HCT116 (cell line): ENCODE data around the gene SHISA6. TPM values are rescaled to one million over a fixed set of nuclear protein-coding genes. Genes with fewer than 3 reads are reported as not detected.

ENCODE experiments used
- ATAC-seq: fragments of 200-7000 bp; cut with Tn5 transposase; 2 replicates; pipeline ENCODE4 v1.9.1; 2020; ENCODE audit warnings: mild to moderate bottlenecking, moderate library complexity
- BruUV-seq: library from RNA; stranded (reverse); fragments of 400-500 nt; replicated peaks from 2 replicates; lab custom pipeline; 2021; lab: Mats Ljungman, UMichigan
- CTCF ChIA-PET: fragments of 300-600 bp; sonication (Branson Sonifier 250); formaldehyde crosslinking; loops from one replicate; lab custom pipeline; 2021; ENCODE audit warnings: antibody characterized with exemption; lab: Charles Lee
- POLR2A ChIA-PET: fragments of 300-600, 350-600 bp; sonication (Branson Sonifier 250); formaldehyde crosslinking; loops from one replicate; lab custom pipeline; 2021; ENCODE audit warnings: antibody characterized with exemption; lab: Charles Lee
- RAD21 ChIA-PET, 2 experiments: fragments of 300-600 bp; sonication (Branson Sonifier 250); formaldehyde crosslinking; loops; one replicate each; lab custom pipeline; 2023; ENCODE audit warnings: low total read pairs in 2 of 2; ENCODE audit not compliant: uncharacterized antibody in 2 of 2, unreplicated experiment in 2 of 2, low non-redundant PET in 1 of 2; lab: Charles Lee
- DNase-seq: peaks from one replicate; pipeline ENCODE4 v3.0.0-alpha.2; 2010; ENCODE audit warnings: low read depth, low spot score
- H2AFZ ChIP-seq: fragments of 200-600 bp; shearing (Covaris generic), sonication (generic); 2 replicates; pipeline ENCODE4 v1.6.1; 2017; ENCODE audit warnings: low read depth, mixed run types, mixed read lengths, antibody characterized with exemption, low read length; ENCODE audit not compliant: poor library complexity, severe bottlenecking
- H3K27ac ChIP-seq: 2 replicates; pipeline ENCODE4 v1.5.1; 2012; ENCODE audit warnings: low read depth, low read length
- H3K27me3 ChIP-seq: fragments of 200-600 bp; sonication (generic); 2 replicates; pipeline ENCODE4 v1.6.1; 2016; ENCODE audit warnings: mixed run types, low read length, mixed read lengths; ENCODE audit not compliant: insufficient read depth
- H3K36me3 ChIP-seq, 2 experiments: fragments of 200-500 bp in 1 of 2; fragments of 200-600 bp in 1 of 2; sonication (Bioruptor generic) in 1 of 2; sonication (generic) in 1 of 2; 2 replicates each; pipeline versions ENCODE4 v1.5.1 to v1.6.1; 2014 to 2016; ENCODE audit warnings: low read length in 2 of 2, inconsistent platforms in 1 of 2, mixed read lengths in 1 of 2, mixed run types in 1 of 2; ENCODE audit not compliant: insufficient read depth in 2 of 2, control insufficient read depth in 1 of 2
- H3K4me1 ChIP-seq, 2 experiments: fragments of 200-600 bp in 1 of 2; sonication (generic) in 1 of 2; 2 replicates each; pipeline versions ENCODE4 v1.5.1 to v1.6.1; 2012 to 2017; ENCODE audit warnings: low read length in 2 of 2, inconsistent platforms in 1 of 2, mild to moderate bottlenecking in 1 of 2, mixed read lengths in 1 of 2, mixed run types in 1 of 2, moderate library complexity in 1 of 2; ENCODE audit not compliant: insufficient read depth in 2 of 2, control insufficient read depth in 1 of 2
- H3K4me2 ChIP-seq: fragments of 200-600 bp; sonication (generic); 2 replicates; pipeline ENCODE4 v1.6.1; 2017; ENCODE audit warnings: mixed run types, low read length, mixed read lengths
- H3K4me3 ChIP-seq, 2 experiments: fragments of 200-600 bp in 1 of 2; sonication (generic) in 1 of 2; replicated peaks in 1 of 2; 2 replicates each; pipeline ENCODE4 v1.5.1; 2011 to 2016; ENCODE audit warnings: low read length in 2 of 2, control low read depth in 1 of 2, low read depth in 1 of 2, mild to moderate bottlenecking in 1 of 2, mixed read lengths in 1 of 2, mixed run types in 1 of 2
- H3K79me2 ChIP-seq: fragments of 200-600 bp; sonication (generic); 2 replicates; pipeline ENCODE4 v1.6.1; 2017; ENCODE audit warnings: mild to moderate bottlenecking, mixed run types, low read length, moderate library complexity, mixed read lengths; ENCODE audit not compliant: insufficient read depth
- H3K9ac ChIP-seq: fragments of 200-600 bp; sonication (generic); 2 replicates; pipeline ENCODE4 v1.6.1; 2016; ENCODE audit warnings: low read length, mixed read lengths
- H3K9me2 ChIP-seq: fragments of 200-600 bp; sonication (generic), shearing (Covaris generic); 2 replicates; pipeline ENCODE4 v1.6.1; 2017; ENCODE audit warnings: mixed run types, mild to moderate bottlenecking, moderate library complexity; ENCODE audit not compliant: insufficient read depth
- H3K9me3 ChIP-seq, 2 experiments: fragments of 200-500 bp in 1 of 2; fragments of 200-600 bp in 1 of 2; sonication (Bioruptor generic) in 1 of 2; sonication (generic) in 1 of 2; 2 replicates each; pipeline ENCODE4 v1.6.1; 2014 to 2017; ENCODE audit warnings: low read length in 2 of 2, mixed read lengths in 2 of 2, inconsistent platforms in 1 of 2, low read depth in 1 of 2, mild to moderate bottlenecking in 1 of 2, mixed run types in 1 of 2, moderate library complexity in 1 of 2; ENCODE audit not compliant: control insufficient read depth in 1 of 2, insufficient read depth in 1 of 2
- H4K20me1 ChIP-seq: fragments of 200-600 bp; sonication (generic), shearing (Covaris generic); 2 replicates; pipeline ENCODE4 v1.6.1; 2017; ENCODE audit warnings: mixed run types, mild to moderate bottlenecking, moderate library complexity; ENCODE audit not compliant: insufficient read depth
- CEBPB ChIP-seq: IDR thresholded peaks from 2 replicates; pipeline ENCODE4 v1.6.1; 2012; ENCODE audit warnings: low read depth
- EGR1 ChIP-seq: IDR thresholded peaks from 2 replicates; pipeline ENCODE4 v1.6.1; 2012; ENCODE audit warnings: low read depth
- EZH2phosphoT487 ChIP-seq: fragments of 200-600 bp; IDR thresholded peaks from 2 replicates; pipeline ENCODE4 v1.6.1; 2018; ENCODE audit warnings: antibody characterized with exemption, borderline replicate concordance
- JUND ChIP-seq: IDR thresholded peaks from 2 replicates; pipeline ENCODE4 v1.6.1; 2012
- SRF ChIP-seq: IDR thresholded peaks from 2 replicates; pipeline ENCODE4 v1.6.1; 2012; ENCODE audit warnings: low read depth
- ZFX ChIP-seq: fragments of 450-650 bp; IDR thresholded peaks from 2 replicates; pipeline ENCODE4 v1.6.1; 2017
- ZNF274 ChIP-seq: fragments of 200-500 bp; sonication (Bioruptor generic); IDR thresholded peaks from 2 replicates; pipeline ENCODE4 v1.6.1; 2014; ENCODE audit warnings: mild to moderate bottlenecking, low read depth, low read length, inconsistent platforms
- intact Hi-C: fragments of 100-400 bp; cut with micrococcal nuclease; formaldehyde crosslinking; loops from 2 replicates; pipeline ENCODE4 v1.10.0; 2022
- total RNA-seq: library from RNA; stranded (reverse); gene quantifications from one replicate; pipeline ENCODE4 v1.2.1, GENCODE V29; 2021; ENCODE audit not compliant: unreplicated experiment

SHISA6 gene
- total RNA-seq, 1 experiment from 2014 or later: not detected

GRCh38 chr17:11610999-11611566 is 370.1 kb downstream of the SHISA6 start:
- Histone ChIP-seq H3K27me3 (no peaks in the 10 kb centered on the region), H2AFZ (no peak overlapping the region), H3K27ac (no peak overlapping the region), H3K4me3 (no peak overlapping the region), H3K9ac (no peak overlapping the region), H4K20me1 (no peaks in the 10 kb centered on the region), H3K36me3 (no peaks in the 10 kb centered on the region), H3K9me2 (no peaks in the 10 kb centered on the region), H3K9me3 (no peaks in the 10 kb centered on the region), H3K4me1 (no peaks in the 10 kb centered on the region), H3K4me2 (no peak overlapping the region), H3K79me2 (no peaks in the 10 kb centered on the region)
- ChIA-PET CTCF (no interaction called here), RAD21 (no interaction called here), POLR2A (no interaction called here)
- no TSS peak for BruUV-seq
- ATAC-seq (no peak), DNase-seq (no peak)
- intact Hi-C loops: no loop called here
- no peak for TF ChIP-seq SRF
- no peak for TF ChIP-seq ZFX
- no peak for TF ChIP-seq EZH2phosphoT487
- TF ChIP-seq EGR1: no peak
- TF ChIP-seq, all 23 proteins: peak for 0

DNA sequence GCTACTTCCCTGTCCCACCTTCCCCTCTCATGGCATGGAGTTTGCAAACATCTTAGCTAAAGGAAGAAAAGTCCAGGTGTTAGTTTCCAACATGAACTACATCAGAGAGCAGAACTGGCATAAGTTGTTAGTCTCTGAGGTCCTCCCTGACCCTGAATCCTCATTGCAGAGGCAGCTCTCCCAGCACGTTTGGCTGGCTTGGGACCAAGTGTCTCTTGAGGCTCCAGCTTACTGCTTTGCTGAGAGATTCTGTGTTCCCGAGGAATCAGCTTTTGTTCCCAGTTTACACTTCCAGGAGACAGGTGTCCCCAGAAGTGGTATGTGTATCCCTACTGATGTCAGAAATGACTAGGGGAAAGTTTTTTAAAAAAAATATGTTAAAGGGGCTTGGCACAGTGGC is 371.9 kb downstream of the SHISA6 start:
- no peak overlapping the region for H3K9ac ChIP-seq
- no peak for DNase-seq
- TF ChIP-seq JUND (no peak), ZNF274 (no peak), CEBPB (no peak)
- TF ChIP-seq, all 23 proteins: peak for 0
- H3K9me3 ChIP-seq: no peaks in the 10 kb centered on the region
- no peak overlapping the region for H3K27ac ChIP-seq
- H3K27me3 ChIP-seq: no peaks in the 10 kb centered on the region
- POLR2A ChIA-PET: no interaction called here
- intact Hi-C loops: no loop called here
- no peak for ATAC-seq
- RAD21 ChIA-PET: no interaction called here
- no peaks in the 10 kb centered on the region for H4K20me1 ChIP-seq
- CTCF ChIA-PET: no interaction called here
- H3K79me2 ChIP-seq: no peaks in the 10 kb centered on the region
- H3K36me3 ChIP-seq: no peaks in the 10 kb centered on the region
- BruUV-seq: no TSS peak
- H3K4me1 ChIP-seq: no peaks in the 10 kb centered on the region
- H3K4me3 ChIP-seq: no peak overlapping the region
- no peak overlapping the region for H2AFZ ChIP-seq
- H3K4me2 ChIP-seq: no peak overlapping the region
- H3K9me2 ChIP-seq: no peaks in the 10 kb centered on the region
